ENCODE data around the gene COX7C.

Gene COX7C

GRCh38 chr5:86605881-86606280 is 11.9 kb upstream of the COX7C start:
- H3K27ac ChIP-seq = no peak overlapping the region
- TF ChIP-seq CTCF (IDR thresholded peaks at IDR 0.05) (no peak), ZFX (IDR thresholded peaks at IDR 0.05; ENCODE audit: borderline replicate concordance) (no peak)

GRCh38 chr5:86613455-86613854 is 4.3 kb upstream of the COX7C start:
- TF ChIP-seq ZFX (IDR thresholded peaks at IDR 0.05; ENCODE audit: borderline replicate concordance) (no peak), CTCF (IDR thresholded peaks at IDR 0.05) (no peak)
- H3K27ac ChIP-seq = no peak overlapping the region

DNA sequence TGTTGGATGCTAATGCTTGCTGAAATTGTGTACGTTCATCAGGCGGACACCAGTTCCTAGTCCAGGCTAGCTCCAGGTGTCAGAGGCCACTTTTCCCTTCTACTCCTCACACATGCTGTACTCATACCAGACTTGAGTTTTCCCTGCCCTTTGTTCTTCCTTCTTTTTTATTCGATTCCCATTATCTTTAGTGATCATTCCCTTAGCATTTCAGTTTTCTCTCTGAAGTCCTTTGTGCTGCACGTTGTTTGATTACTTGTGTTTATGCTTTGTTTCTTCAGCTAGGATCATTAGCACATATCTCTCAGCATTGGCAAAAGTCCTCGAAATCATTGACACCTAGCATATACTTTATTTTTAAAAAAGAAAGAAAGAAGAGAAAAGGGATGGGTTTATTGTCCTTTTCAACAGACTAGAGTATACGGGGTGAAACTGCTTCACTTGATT is 409 bp upstream of the COX7C start:
- H3K27ac ChIP-seq = peak overlapping the region; percentile 90
- TF ChIP-seq ZFX (IDR thresholded peaks at IDR 0.05; ENCODE audit: borderline replicate concordance) (no peak), CTCF (IDR thresholded peaks at IDR 0.05) (no peak)

DNA sequence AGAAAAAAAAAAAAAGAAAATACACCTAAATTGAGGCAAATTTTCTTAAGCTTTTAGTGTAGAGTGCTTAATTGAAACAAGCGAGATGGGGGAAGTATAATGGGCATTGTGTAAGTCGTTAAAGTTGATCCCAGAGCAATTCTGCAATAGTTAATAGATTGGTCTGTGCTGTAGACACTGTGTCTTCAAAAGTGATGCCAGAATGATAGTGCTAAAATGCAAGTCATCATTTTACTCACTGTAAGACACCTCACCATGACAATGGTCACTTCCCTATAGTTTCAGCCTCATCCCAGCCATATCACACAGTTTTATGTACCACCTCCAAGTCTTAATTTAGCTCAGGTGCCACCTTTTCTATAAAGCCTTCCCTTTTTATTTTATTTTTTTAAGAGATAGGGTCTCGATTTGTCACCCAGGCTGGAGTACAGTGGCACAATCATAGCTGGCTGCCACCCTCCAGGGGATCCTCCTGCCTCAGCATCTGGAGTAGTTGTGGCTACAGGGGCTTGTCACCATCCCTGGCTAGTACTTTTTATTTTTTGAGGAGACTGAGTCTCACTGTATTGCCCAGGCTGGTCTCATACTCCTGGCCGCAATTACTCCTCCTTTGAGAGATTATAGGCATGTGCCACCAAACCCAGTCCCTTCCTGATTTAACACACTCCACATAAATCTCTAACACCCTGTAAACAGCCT is 6.2 kb downstream of the COX7C start:
- TF ChIP-seq CTCF (IDR thresholded peaks at IDR 0.05) = no peak
- no peak for TF ChIP-seq ZFX (IDR thresholded peaks at IDR 0.05; ENCODE audit: borderline replicate concordance)
- H3K27ac ChIP-seq = no peak overlapping the region

DNA sequence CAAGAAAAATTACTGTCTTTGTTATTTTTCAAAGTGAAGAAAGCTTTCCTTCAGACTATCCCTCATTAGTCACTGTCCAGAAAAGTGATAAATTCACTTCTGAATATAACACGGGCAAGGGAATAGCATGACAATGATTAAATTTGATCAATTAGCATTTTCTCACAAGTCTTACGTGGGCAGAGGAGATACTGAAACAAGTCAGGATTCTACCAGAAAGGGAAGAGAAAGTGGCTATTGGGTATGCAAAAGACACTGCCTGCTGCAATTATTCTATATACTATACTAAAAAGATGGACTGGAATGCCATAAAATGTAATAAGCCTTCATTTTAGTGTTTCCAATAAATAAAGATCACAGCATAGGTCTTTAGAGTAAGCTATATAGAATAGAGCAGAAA is 7.4 kb downstream of the COX7C start:
- no peak overlapping the region for H3K27ac ChIP-seq
- no peak for TF ChIP-seq CTCF (IDR thresholded peaks at IDR 0.05)
- no peak for TF ChIP-seq ZFX (IDR thresholded peaks at IDR 0.05; ENCODE audit: borderline replicate concordance)

GRCh38 chr5:86626149-86626548 is 8.4 kb downstream of the COX7C start:
- H3K27ac ChIP-seq = no peak overlapping the region
- TF ChIP-seq CTCF (IDR thresholded peaks at IDR 0.05) = no peak
- TF ChIP-seq ZFX (IDR thresholded peaks at IDR 0.05; ENCODE audit: borderline replicate concordance) = no peak

DNA sequence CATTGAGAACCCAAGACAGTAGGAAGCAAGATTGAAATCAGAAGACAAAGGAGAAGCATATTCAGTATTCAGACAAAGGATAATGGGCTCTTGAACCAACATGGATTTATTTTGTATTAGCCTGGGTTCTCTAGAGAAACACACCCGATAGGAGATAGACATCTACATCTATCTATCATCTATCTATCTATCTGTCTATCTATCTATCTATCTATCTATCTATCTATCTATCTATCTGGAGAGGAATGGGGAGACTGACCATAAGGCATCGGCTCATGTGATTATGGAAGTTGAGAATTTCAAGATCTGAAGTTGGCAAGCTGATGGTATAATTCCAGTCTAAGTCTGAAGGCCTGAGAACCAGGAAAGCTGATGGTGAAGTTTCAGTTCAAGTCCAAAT is 13.4 kb downstream of the COX7C start:
- TF ChIP-seq ZFX (IDR thresholded peaks at IDR 0.05; ENCODE audit: borderline replicate concordance) (no peak), CTCF (IDR thresholded peaks at IDR 0.05) (no peak)
- H3K27ac ChIP-seq = no peak overlapping the region
